Vagina (tissue), 2 donors: ENCODE measurements around the gene CPEB2. TPM values are rescaled to one million over a fixed set of nuclear protein-coding genes. Genes with fewer than 3 reads are reported as not detected.

ENCODE experiments used
- DNase-seq, 2 donors: peaks; one replicate each; pipeline ENCODE4 v3.0.0-alpha.2; 2017; ENCODE audit errors: extremely low spot score in 2 of 2
- H3K27ac ChIP-seq: fragments of 200-600 bp; sonication (generic); one replicate; pipeline ENCODE4 v1.5.1; 2019
- H3K27me3 ChIP-seq: fragments of 200-600 bp; sonication (generic); one replicate; pipeline ENCODE4 v1.5.1; 2019
- H3K36me3 ChIP-seq, 2 donors: fragments of 200-600 bp; sonication (generic); one replicate each; pipeline ENCODE4 v1.5.1; 2017 to 2019
- H3K4me1 ChIP-seq: fragments of 200-600 bp; sonication (generic); one replicate; pipeline ENCODE4 v1.5.1; 2019
- H3K4me3 ChIP-seq, 2 donors: fragments of 200-600 bp; sonication (generic); 1 replicate in 1 of 2; 2 replicates in 1 of 2; pipeline ENCODE4 v1.5.1; 2016 to 2019
- H3K9me3 ChIP-seq: fragments of 200-600 bp; sonication (generic); one replicate; pipeline ENCODE4 v1.5.1; 2019
- CTCF ChIP-seq, 3 experiments: fragments of 450-650 bp in 2 of 3; fragments of 200-600 bp in 1 of 3; sonication (generic) in 1 of 3; IDR thresholded peaks; one replicate each; pipeline ENCODE4 v1.5.1; 2017 to 2019; ENCODE audit warnings: antibody characterized with exemption in 3 of 3, mild to moderate bottlenecking in 2 of 3, moderate library complexity in 2 of 3
- POLR2A ChIP-seq, 2 donors: fragments of 450-650 bp; IDR thresholded peaks; one replicate each; pipeline ENCODE4 v1.6.1; 2017; ENCODE audit warnings: antibody characterized with exemption in 2 of 2, mild to moderate bottlenecking in 2 of 2, moderate library complexity in 2 of 2
- POLR2AphosphoS5 ChIP-seq, 2 donors: sonication (generic); formaldehyde crosslinking; IDR thresholded peaks; one replicate each; pipeline ENCODE4 v1.9.0; 2017; ENCODE audit warnings: antibody characterized with exemption in 2 of 2, mild to moderate bottlenecking in 2 of 2, low read depth in 1 of 2; ENCODE audit not compliant: insufficient read depth in 1 of 2
- intact Hi-C: fragments of 100-400 bp; cut with DNase I; formaldehyde crosslinking; loops from one replicate; pipeline ENCODE4 v1.15.1; 2023
- total RNA-seq: library from RNA; depleted of rRNA; stranded (reverse); fragments of >200 nt; gene quantifications from one replicate; pipeline ENCODE4 v1.2.3, GENCODE V29; 2016

The CPEB2 gene
- total RNA-seq, 1 donor from 2014 or later = 40.0 TPM

GRCh38 chr4:15118292-15118691, 116.0 kb downstream of the CPEB2 start:
- no peaks in the 10 kb centered on the region for H3K9me3 ChIP-seq
- intact Hi-C loops = no loop called here
- H3K36me3 ChIP-seq = no peaks in the 10 kb centered on the region
- no peaks in the 10 kb centered on the region for H3K4me1 ChIP-seq
- DNase-seq = no peak
- no peak overlapping the region for H3K27ac ChIP-seq
- no peak overlapping the region for H3K4me3 ChIP-seq
- H3K27me3 ChIP-seq = no peaks in the 10 kb centered on the region
- TF ChIP-seq CTCF (IDR thresholded peaks at IDR 0.05) = no peak
- TF ChIP-seq POLR2AphosphoS5 (IDR thresholded peaks at IDR 0.05; ENCODE audit: insufficient read depth in 1 of 2, low read depth in 1 of 2) = no peak
- no peak for TF ChIP-seq POLR2A (IDR thresholded peaks at IDR 0.05)
